HepG2 (cell line): ENCODE data around the gene SURF6. TPM values are rescaled to one million over a fixed set of nuclear protein-coding genes. Genes with fewer than 3 reads are reported as not detected.

Experiments
- SP4 ChIP-seq: sonication (generic); formaldehyde crosslinking; IDR thresholded peaks from 2 replicates; pipeline ENCODE4 v1.8.1; 2023; ENCODE audit warnings: mild to moderate bottlenecking, missing genetic modification reagents
- ZFP91 ChIP-seq: sonication (generic); formaldehyde crosslinking; IDR thresholded peaks from 2 replicates; pipeline ENCODE4 v1.9.0; 2022; ENCODE audit warnings: missing genetic modification reagents, mild to moderate bottlenecking, borderline replicate concordance
- ZFYVE20 ChIP-seq: sonication (generic); formaldehyde crosslinking; IDR thresholded peaks from 2 replicates; pipeline ENCODE4 v1.8.0; 2023; ENCODE audit warnings: low read depth, mild to moderate bottlenecking, moderate library complexity, missing genetic modification reagents, borderline replicate concordance
- ZNF446 ChIP-seq: sonication (generic); formaldehyde crosslinking; IDR thresholded peaks from 2 replicates; pipeline ENCODE4 v1.5.0; 2020; ENCODE audit warnings: mild to moderate bottlenecking, missing genetic modification reagents
- ZNF501 ChIP-seq: sonication (generic); formaldehyde crosslinking; IDR thresholded peaks from 2 replicates; pipeline ENCODE4 v1.5.1; 2020; ENCODE audit warnings: mild to moderate bottlenecking, moderate library complexity, missing genetic modification reagents
- ZNF646 ChIP-seq: sonication (generic); formaldehyde crosslinking; IDR thresholded peaks from 2 replicates; pipeline ENCODE4 v1.9.0; 2021; ENCODE audit warnings: mild to moderate bottlenecking, missing genetic modification reagents
- ZSCAN29 ChIP-seq: sonication (generic); formaldehyde crosslinking; conservative IDR thresholded peaks from 2 replicates; pipeline ENCODE4 v1.4.0; 2020; ENCODE audit warnings: mild to moderate bottlenecking, missing genetic modification reagents
- polyA plus RNA-seq, 8 experiments: library from polyadenylated mRNA; depleted of rRNA in 3 of 8; stranded (reverse) in 7 of 8; unstranded in 1 of 8; fragments of >200 nt; fragmentation: Illumina TruSeq in 4 of 8; extraction: Trizol in 4 of 8; gene quantifications; 2 replicates each; pipeline versions ENCODE4 v1.2.1 to v1.2.3, GENCODE V29; 2011 to 2016; ENCODE audit warnings: low read depth in 4 of 8, missing spikeins in 1 of 8, mixed read lengths in 1 of 8; ENCODE audit not compliant: insufficient read depth in 1 of 8
- total RNA-seq, 5 experiments: library from RNA; depleted of rRNA; stranded (reverse); fragments of >200 nt; fragmentation: Illumina TruSeq; extraction: Trizol; gene quantifications; 2 replicates each; pipeline ENCODE4 v1.2.3, GENCODE V29; 2016; ENCODE audit warnings: low read depth in 1 of 5

SURF6 gene
- total and polyA plus RNA-seq, 2 of the 13 experiments (the other 11 are each of a cell fraction or from before 2014, with no cell fraction given), result 5.9 to 14.7 TPM

DNA sequence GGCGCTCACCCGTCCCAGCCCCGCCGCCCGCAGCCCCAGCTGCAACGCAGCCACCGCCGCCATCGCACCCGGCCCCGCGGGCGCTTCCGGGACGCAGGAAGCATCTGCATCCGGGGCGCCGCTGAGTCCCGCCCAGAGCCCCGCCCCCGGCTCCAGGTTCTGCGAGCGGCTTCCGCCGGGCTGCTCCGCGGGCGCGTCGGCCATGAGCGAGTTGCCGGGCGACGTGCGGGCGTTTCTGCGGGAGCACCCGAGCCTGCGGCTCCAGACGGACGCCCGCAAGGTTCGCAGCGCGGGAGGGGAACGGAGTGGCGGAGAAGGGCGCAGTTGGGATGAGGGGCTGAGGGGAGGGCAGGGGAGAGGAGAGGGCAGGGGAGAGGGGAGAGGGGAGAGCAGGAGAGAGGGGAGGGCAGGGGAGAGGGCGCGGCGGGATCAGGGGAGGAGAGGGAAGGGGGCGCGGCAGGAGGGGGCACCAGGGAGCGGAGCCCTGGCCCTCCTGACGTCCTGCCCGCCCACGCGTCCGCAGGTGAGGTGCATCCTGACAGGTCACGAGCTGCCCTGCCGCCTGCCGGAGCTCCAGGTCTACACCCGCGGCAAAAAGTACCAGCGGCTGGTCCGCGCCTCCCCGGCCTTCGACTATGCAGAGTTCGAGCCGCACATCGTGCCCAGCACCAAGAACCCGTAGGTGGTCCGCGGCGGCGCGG lies 20.6 kb upstream of the SURF6 start, which contains the start of the genes SURF1 and SURF2 (continued):
- TF ChIP-seq ZFP91 (CRISPR knock-in tag) (peak; percentile 60; the same call in 1 of the 2 replicates), ZFYVE20 (CRISPR knock-in tag) (no peak), ZNF501 (0 out of 2 replicates have a peak, but pooled peaks have one; percentile 23), SP4 (CRISPR knock-in tag) (peak; percentile 32; the same call in 1 of the 2 replicates), ZNF646 (CRISPR knock-in tag) (no peak), ZSCAN29 (CRISPR knock-in tag) (no peak), ZNF446 (no peak)
